DMS79 treated with DMSO at 0.1 percent for 48 hours (cell line): Measurements from ENCODE around the gene ARHGEF37.

Source experiments
- DNase-seq: peaks from one replicate; lab custom pipeline; 2025; lab: John Stamatoyannopoulos, UW

The ARHGEF37 gene

DNA sequence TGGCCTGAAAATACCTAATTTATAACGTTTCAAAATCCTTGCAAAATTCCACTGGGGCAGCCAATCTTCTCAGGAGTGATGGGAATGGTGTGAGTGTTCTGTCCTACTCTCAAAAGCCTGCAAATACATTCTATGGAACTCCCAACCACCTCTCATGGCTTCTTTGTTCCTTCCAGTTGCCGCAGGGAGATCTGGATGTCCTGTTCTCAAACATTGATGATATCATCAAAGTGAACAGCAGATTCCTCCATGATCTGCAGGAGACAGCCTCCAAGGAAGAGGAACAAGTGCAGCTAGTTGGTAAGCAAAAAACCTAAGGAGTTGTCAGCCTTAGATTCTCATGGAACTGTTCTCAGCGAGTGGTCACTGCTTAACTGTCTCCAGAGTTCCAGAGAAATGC is 19.6 kb downstream of the ARHGEF37 start:
- DNase-seq, result no peak

DNA sequence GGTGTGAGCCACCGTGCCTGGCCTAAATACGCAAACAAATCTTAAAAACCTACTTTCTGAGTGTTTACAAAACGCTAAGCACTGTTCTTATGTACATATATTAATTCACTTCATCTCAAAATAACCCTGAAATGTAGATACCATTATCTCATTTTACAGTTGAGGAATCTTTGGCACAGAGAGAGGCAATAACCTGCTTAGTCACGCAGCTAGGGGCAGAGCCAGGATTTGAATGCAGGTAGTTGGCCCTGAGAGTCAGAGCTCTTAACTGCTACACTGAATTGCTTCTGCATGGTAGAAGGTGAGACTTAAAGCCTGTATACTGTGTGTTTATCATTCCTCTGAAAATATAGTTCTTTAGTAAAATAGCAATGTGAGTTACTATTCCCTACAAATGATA is 21.9 kb downstream of the ARHGEF37 start:
- no peak for DNase-seq

DNA sequence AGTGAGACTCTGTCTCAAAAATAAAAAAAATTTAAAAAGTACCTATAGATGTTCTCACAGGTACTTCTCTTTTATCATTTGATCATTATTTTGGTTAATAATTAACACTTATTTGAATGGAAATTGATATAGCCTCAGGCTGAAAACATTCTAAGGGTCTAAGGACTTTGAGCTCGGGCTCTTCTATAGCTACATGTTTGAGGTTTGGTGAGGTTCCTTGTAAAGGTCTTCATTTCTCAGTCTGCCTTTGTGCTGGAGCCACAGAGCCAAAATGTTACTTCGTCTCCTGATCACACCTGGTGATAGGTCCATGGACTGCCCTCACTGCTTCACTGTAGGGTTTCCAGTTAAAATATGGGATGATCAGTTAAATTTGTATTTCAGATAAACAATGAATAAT is 22.6 kb downstream of the ARHGEF37 start:
- DNase-seq, result no peak

DNA sequence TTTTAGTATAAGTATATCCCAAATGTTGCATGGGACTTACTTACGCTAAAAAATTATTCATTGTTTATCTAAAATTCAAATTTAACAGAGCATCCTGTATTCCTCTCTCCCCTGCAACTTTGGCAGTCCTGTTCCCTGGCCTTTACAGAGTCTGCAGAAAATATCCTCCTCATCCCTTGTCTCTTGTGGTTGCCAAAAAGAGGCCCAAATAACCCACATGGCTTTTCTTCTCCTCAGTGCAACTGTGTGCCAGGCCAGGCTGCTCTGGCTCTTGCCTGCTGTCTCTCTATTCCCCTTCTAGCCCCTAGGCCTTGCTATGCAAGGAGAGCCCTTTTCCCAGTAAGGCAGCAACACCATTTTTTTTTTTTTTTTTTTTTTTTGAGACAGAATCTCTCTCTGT is 23.0 kb downstream of the ARHGEF37 start:
- DNase-seq, result no peak

DNA sequence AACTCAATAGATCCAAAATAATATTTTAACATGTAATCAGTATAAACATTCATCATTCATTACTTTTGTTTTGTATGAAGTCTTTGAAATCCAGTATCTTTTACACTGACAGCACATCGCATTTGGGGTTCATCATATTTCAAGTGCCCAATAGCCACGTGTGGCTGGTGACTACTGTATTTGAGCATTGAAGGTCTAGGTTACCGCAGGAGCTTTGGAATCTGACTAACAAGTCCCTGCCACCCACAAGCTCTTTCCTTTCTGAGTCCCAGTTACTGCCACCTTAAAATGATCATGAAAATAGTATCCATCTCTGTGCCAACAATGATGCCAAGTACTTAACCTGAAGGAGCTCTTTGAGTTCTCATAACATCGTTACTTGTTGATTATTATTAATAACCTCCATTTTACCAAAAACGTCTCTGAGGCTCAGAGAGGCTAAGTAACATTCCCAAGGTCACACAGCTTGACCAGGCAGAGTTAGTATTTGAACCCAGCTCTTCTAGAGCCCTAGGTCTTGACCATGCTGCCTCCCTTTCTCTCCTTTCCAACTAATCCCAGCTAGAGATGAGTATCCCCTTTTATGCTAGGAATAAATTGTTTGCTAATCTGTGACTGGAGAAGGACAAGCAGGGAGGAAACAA is 24.2 kb downstream of the ARHGEF37 start:
- DNase-seq, result no peak

DNA sequence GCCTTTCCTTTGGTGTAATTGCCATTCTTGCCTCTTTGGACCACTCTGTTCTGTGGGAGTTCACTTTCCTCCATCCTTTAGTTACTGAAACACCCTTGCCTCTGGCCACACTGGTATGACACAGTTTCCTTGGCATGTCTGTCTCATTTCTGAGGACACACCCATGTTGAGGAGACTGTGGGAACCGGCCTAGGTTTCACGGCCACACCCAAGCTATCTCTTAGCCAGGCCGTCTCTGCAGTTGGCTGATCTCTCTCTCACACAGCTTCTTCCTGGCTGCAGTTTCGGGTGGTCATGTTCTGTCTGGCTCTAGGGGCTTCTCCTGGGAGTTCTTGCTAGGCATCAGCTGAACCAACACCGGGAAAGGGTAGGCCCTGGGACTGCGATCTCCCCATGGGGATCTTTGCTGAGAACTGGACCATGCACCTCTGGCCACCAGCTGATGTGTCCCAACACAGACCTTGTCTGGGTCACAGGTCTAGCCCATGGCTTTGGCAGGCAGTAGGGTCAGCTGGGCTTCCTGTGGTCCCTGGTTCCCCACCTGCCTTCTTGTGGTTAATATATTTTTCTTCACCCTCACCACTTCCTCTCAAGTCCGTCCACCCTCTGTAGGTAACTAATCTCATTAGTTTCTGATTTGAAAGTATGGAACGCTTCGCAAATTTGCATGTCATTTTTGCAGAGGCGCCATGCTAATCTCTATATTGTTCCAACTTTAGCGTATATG is 24.9 kb downstream of the ARHGEF37 start:
- DNase-seq, result no peak

DNA sequence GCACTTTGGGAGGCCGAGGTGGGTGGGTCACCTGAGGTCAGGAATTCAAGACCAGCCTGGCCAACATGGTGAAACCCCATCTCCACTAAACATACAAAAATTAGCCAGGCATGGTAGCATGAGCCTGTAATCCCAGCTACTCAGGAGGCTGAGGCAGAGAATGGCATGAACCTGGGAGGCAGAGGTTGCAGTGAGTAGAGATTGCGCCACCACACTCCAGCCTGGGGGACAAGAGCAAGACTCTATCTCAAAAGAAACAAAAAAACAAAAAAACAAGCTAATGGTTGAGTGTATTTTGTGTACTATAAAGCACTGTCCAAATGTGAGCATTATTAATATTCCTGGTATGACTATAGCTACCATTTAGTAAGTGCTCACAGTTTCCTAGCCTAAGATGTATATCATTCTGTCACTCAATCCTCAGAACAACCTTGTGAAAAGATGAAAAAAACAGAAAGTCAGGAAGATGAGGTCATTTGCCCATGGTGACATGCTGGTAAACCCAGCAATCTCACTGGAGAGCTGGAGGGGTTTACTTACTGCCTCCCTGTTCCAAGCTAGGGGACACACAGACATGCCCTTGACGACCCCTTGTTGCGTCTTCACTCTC is 27.7 kb downstream of the ARHGEF37 start:
- DNase-seq, result no peak

DNA sequence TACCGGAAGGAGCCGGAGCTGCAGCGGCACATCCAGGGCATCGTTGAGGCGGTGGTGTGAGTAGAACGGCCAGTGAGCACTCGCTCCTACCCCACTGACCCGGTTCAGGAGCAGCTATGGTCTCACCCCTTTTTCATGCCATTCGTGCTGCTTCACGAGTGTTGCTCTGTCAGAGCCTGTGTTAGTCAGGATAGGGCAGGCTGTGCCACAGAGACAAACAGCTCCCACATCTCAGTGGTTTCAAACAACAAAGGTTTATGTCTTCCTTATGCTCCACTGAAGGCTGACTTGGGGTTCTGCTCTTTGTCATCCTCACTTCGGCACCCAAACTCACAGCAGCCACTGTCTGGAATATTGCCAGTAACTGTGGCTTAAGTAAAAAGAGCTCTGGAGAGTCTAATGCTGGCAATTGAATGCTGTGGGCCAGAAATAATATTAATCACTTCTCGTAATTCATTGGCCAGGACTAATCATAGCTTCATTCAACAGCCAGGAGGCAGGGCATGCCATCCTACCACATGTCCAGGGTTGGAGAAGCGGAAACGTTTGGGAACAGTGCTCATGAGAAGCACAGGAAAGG is 28.4 kb downstream of the ARHGEF37 start:
- no peak for DNase-seq

DNA sequence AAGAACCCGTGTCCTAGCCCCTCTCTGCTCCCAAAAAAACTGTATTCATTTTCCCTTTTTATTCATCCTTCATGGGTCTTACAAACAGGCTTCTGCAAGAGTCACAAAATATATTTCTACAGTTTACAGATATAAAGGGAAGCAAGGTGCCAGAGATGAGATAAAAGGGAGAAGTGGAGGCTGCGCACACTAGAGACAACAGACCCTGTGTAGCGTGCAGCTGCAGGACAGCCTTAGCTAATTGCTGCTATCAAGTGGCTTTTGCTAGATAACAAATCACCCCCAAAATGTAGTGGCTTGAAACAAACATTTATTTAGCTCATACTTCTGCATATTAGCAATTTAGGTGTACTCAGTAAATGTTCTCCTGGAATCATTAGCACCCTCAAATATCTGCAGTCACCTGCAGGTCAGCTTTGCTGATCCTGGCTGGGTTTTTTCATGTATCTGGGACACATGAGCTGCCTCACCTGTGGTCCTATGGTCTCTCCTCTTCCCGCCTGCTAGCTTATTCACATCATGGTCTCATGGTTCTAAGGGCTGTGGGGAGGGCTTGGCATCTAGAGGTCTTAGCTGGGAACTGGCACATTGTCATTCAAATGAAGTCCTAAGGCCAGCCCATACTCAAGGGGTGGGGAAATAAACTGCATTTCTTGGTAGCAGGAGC is 29.4 kb downstream of the ARHGEF37 start:
- no peak for DNase-seq

DNA sequence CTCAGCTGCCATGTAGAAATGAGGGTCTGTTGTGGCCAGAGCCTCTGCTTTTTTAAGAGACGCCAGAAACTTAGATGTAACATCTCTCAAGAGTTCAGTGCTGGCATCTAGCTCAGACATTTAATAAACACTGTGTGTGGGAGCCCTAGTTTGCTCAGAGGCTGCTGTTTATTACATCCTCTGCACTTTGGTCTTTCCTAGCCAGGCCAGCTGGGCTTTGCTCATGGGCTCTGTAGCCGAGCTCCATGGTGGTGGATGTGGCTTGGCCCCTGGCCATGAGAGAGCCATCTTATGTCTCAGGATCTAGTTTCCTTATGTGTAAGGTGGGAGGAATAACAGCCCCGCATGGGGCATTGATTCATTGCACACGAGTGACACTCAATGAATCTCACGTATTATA is 30.0 kb downstream of the ARHGEF37 start:
- DNase-seq, result no peak

DNA sequence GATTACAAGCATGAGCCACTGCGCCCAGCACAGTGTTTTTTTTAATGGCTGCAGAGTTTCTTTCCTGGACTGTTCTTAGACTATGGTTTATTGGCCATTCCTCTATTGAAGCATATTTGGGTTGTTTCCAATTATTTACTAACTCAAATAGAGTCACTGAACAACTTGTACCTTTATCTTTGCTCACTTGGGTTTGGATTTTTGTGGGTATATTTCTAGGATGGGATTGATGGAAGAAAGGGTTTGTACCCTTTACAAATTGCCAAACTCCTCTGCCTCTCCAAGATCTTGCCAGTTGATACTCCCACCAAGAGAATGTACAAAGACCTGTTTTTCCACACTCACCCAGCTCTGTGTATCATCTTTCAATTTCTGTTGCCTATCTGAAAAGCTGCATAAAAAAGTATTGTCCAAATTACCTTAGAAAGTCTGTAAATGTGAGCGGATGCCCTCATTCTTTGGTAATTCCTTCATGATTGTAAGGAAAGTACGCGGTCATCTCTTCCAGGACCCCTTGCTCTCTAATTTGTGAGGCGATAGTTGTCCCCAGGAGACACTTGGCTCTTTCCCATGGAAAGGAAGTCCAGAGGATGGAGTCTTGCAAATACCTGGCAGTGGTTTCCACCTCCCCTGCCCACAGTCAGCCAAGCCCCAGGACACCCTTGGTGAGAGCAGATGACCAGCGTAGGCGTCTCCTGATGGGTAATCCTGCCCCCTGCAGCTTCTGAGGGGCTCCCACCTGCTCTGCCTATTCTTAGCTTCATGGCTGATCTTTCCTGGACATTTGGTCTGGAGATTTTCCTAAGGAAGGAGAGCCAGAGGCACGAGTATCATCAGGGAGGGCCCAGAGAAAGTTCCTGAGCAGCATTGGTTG is 33.0 kb downstream of the ARHGEF37 start:
- no peak for DNase-seq

DNA sequence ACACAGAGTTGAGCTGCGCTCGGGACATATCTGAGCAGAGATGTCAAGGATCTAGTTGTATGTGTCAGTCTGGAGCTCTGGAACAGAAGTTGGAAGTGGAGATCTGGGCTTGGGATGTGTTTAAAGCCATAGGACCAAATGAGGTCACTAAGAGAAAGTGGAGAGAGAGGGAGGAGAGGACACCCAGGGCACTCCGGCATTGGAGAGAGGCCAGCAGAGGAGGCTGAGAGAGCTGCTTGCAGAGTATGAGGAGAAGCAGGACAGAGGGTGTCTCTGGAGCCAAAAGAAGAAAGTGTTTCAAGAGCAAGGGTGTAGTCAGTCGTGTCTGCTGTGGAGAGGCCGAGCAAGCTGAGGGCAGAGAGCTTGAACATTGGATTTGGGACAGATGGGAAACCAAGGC is 34.7 kb downstream of the ARHGEF37 start:
- no peak for DNase-seq

DNA sequence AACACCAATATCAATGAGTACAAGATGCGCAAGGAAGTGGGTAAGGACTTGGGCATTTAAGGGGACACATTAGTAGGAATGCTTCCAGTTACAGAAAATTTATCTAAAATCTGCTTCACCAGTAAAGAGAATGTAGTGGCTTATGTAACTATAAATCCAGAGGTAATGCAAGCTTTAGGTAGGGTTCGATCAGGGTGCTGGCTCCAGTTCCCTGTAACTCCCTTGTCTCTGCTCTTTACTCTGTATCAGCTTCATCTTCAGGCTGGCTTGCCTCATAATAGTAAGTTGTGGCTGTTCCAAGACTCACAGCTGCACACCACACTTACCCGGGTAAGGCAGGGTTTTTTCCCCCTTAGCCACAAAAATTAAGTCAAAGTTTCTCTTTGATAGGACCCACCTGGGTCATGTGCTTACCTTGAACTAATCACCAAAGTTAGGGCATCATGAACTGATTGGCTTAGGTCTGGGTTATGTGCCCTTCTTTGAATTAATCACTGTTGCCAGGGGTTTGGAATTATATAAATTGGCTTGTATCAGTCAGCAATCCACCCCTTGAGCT is 35.5 kb downstream of the ARHGEF37 start:
- no peak for DNase-seq

DNA sequence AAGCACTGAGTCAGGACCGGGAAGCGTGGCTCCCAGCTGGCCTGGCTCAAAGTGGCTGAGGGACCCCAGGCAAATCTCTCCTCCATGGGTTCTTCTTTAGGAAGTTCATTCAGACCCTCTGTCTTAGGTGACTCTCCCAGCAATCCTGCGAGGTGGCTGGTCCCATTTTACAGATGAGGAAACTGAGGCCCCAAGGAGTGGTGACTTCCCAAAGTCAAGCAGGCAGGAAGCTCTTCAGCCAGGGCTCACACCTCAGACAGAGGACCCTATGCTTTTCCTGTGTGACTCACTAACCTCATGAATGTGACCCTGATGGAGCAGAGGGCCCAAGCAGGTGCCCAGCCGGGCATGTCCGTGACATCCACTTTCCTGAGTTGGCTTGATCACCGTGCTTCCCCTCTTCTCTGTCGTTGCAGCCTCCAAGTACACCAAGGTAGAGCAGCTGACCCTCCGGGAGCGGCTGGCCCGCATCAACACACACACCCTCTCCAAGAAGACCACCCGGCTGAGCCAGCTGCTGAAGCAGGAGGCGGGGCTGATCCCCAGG is 36.5 kb downstream of the ARHGEF37 start:
- no peak for DNase-seq

DNA sequence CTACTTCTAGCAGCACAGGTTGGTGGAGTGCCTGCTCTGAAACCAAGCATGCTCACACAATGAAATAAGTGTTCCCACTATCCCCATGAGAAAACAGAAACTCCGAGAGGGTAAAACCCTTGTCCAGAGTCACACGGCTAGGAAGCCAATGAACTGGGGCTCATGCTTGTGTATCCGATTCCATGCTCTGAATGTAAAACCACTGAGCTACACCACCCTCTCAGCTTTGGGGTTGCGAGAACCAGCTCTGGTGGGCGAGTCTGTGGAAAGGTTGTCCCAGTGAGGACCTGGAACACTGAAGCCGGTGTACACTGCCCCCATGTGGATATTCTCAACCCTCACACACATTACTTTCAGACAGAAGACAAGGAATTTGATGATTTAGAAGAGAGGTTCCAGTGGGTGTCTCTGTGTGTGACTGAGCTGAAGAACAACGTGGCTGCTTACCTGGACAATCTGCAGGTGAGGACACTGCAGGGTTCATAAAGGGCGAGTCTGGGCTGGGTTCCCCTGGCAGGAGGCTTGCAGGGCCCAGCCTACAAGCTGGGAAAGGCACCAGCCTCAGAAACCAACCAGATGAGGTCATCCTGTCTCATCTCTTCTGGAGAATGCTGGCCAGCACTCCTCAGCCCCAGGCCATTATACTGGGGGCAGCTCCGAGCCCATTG is 37.4 kb downstream of the ARHGEF37 start:
- no peak for DNase-seq

DNA sequence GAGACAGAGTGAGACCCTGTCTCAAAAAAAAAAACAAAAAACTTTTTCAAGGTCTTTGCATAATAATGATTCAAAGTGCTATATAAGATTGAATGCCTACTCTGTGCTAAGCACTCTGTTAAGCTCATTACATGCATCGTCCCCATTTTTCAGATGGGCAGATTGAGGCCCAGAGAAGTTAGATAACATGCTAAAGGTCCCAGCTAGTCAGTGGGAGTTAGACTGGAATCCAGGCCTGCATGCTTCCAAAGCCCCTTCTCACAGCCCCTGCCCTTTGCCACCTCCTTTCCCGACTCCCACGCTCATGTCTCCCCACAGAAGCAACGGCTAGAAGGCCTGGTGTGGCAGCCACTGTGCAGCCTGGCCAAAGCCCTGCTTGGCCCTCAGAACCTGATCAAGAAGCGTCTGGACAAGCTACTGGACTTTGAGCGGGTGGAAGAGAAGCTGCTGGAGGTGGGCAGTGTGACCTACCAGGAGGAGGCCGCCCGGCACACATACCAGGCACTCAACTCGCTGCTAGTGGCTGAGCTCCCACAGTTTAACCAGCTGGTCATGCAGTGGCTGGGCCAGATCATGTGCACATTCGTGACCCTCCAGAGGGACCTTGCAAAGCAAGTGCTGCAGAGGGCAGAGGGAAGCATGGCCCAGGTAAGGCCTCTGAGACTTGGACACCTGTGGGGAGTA is 40.3 kb downstream of the ARHGEF37 start:
- no peak for DNase-seq

DNA sequence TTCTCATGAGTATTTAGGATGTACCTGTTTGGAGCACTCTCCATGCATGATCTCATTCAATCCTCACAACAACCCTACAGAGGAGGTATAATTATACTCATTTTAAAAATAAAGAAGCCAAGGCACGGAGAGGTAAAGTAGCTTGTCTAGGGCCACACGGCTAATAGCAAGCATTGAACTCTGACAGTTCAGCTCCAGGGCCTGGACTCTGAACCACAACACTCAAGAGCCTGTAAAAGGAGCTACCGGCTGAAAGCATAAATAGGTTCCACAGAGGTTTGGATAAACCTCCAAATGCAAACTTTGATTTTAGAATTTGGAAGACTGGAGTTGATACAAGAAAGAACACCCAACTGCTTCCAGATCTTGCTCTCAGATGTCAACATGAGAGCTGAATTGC is 41.2 kb downstream of the ARHGEF37 start:
- DNase-seq, result no peak

DNA sequence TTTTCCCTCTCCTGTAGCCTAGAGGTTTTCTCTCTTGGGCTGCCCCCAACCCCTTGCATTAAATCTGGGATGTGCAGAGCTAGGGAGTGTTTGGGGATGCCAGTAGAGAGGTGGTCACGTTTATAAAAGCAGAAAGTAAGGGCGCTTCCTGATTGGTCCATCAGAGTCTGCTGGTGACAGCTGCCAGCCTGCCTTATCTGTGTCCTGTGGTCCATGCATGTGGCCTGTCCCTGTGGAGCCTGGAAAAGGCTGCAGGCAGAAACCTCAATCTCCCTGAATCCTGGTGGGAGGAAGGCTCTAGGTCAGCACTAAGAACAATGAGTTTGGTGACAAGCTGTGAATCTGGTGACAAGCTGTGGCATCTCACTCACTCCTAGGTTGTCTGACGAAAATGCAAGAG is 42.2 kb downstream of the ARHGEF37 start:
- no peak for DNase-seq

DNA sequence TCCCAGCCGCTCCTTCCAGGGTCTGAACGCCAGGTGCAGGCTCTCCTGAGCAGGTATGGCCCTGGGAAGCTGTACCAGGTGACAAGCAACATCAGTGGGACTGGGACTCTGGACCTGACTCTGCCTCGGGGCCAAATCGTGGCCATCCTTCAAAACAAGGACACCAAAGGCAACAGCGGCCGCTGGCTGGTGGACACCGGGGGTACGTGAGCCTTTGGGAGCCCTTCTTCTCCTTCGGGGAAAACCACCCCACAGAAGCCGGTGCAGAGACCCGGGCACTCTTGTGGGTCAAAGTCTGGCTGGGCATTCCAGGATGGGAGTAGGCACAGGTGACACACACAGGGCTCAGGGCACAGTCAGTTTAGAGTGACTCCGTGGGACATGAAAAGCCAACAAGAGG is 45.8 kb downstream of the ARHGEF37 start:
- no peak for DNase-seq

DNA sequence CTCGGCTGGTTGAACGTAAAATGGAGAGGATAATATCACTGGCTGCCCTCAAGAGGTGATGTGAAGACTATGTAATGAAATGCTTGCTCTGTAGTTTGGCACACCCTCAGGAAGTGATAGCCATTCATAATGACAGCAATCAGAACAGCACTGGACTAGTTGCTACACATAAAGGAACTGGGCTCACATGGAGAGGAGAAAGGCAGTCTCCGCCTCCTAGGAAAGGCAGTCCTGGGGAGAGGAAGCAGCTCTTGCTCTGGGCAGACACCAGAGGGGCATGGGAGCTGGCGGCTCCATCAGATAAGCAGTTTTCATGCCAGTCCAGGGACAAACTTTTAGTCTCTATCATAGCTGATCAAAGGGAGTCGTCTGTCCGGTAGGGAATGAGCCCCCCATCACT is 46.9 kb downstream of the ARHGEF37 start:
- no peak for DNase-seq
